Measurements from ENCODE around the gene WNT4.
A peak's percentile ranks its signal among the peaks of the same experiment; 100 is the strongest.
"Not testable (repeated sequence)": the region's sequence is repeated elsewhere in the genome, so short reads cannot be mapped to it uniquely, and the experiment has no call there.

The WNT4 gene

DNA sequence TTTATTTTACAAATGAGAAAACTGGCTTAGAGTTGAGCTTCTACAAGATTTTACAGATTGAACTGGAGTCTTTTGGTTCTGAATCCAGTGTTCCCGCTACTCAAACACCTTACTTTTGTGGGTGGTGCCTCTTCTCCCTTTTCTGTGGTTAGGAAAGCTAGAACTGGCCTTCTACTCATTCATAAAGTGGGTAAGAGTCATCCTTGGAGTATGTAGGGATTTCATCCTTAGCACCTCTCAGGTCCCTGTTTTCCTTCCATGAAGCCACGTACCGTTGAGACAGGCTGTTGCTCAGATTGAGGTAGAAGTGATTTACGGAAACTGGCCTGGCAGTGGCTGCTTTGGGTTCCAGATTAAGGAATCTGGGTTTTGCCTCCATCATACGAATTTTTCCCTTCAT is 35.8 kb downstream of the WNT4 start:
- DNase-seq, result no peak

DNA sequence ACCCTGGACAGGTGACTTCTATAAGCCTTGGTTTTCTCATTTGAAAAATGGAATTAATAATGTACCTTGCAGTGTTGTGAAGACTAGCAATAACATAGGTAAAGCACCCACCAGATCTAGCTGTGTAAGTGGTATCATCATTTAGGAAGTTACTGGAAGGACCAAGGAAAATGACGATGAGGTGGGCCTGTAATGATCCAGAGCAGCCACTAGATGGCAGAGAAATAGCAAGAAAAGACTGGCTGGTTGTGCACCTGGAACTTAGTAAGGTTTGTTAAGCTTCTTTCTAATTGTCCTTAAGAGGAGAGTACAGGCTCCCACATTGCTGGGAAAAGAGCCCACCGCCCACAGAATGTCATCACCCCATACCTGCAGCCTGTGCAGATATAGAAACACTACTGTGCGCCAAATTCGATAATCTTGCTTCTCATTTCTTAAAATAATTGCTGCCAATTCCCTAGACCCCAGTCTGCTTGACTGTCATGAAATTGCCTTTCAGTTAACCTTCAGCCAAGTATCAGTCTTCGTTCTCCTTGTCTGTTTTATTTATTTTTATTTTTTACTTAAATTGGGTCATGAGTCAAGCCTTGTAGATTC is 37.2 kb downstream of the WNT4 start:
- peak; percentile 10 for DNase-seq

GRCh38 chr1:22104865-22105437 is 37.9 kb downstream of the WNT4 start:
- no peak for DNase-seq

- DNase-seq, result no peak
Observed at GRCh38 chr1:22104094-22104493, 38.8 kb downstream of the WNT4 start.

DNA sequence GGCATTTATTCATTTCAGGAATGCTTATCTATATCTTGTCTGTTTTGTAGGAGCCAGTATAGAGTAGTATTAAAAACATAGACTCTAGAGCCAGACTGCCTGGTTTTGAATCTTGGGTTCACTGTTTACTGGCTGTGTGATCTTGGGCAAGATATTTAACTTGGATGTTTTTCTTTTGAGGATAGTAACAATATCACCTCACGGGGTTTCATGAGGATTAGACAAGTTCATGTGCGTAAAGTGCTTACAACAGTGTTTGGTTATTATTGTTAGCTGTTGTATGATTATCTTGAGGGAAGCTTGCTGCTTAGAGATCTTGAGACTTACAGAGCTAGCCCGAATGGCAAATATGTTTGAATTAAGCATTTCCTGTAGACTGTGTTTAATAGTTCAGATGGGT is 40.2 kb downstream of the WNT4 start:
- no peak for DNase-seq

DNA sequence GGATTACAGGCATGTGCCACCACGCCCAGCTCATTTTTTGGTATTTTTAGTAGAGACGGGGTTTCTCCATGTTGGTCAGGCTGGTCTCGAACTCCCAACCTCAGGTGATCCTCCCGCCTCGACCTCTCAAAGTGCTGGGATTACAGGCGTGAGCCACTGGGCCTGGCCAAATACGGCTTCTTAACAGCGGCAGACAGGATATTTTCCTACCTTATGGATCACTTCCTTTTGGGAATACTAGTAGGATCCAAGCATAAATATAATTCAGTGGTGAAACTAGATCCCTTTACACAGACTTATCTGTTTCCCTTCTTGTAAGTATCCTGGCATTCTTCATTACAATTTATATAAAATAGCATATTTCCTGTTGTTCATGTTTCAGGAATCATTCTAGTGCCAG is 40.9 kb downstream of the WNT4 start:
- no peak for DNase-seq

DNA sequence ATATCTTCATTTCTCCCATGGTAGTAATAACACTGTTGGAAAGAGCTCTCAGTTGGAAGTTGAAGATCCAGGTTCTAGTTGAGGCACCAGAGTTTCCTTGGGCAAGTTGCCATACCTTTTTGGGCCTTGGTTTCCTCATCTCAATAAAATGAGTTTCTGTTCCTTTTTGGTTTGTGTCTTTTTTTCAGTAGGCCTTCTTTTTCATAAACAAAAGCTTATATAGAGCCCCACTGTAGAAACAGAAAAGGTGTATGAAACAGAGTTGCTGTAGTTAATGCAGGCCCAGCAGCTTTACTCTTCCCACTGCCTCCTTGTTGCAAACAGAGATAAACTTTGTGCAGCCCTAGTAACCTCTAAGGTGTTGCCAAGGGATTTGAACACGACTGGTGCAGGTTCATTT is 41.7 kb downstream of the WNT4 start:
- no peak for DNase-seq

- DNase-seq, result no peak
Observed at GRCh38 chr1:22100168-22100567, 42.7 kb downstream of the WNT4 start.

DNA sequence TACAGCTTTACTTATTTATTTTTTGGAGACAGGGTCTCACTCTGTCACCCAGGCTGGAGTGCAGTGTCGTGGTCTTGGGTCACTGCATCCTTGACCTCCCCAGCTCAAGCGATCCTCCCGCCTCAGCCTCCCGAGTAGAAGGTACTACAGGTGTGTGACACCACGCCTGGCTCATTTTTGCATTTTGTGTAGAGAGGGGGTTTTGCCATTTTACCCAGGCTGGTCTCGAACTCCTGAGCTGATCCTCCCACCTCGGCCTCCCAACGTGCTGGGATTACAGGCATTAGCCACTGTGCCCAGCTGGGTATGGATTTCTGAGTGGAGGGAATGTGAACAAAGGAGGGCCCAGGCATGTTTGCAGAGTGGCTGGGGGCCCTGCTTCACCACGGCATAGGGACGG is 44.1 kb downstream of the WNT4 start:
- DNase-seq, result no peak

GRCh38 chr1:22096463-22096862 is 46.4 kb downstream of the WNT4 start:
- no peak for DNase-seq

GRCh38 chr1:22096036-22096435 is 46.9 kb downstream of the WNT4 start:
- DNase-seq, result no peak

DNA sequence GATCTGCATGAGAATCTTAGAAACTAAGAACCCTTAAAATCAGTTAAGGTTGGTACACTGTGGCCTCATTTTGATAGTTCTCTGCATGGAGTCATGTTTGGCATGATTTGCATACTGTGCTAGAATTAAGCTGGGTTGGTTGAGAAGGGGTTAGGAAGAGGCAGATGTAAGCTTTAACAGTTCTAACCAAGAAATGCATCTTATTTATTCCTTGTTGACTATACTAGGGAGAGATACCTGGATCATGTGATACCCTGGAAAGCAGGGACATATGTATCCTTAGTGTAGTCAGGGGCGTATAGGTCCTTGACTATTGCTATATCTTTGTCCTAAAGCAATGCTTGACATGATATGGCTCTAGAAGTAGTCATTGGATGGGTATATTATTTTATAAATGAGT is 49.4 kb downstream of the WNT4 start:
- no peak for DNase-seq

- not testable (repeated sequence) for DNase-seq
Observed at GRCh38 chr1:22092026-22092768, 50.7 kb downstream of the WNT4 start.

GRCh38 chr1:22090867-22091266 is 52.0 kb downstream of the WNT4 start:
- DNase-seq, result no peak

GRCh38 chr1:22089787-22090186 is 53.1 kb downstream of the WNT4 start:
- DNase-seq, result no peak

GRCh38 chr1:22089134-22089571 is 53.7 kb downstream of the WNT4 start:
- no peak for DNase-seq

DNA sequence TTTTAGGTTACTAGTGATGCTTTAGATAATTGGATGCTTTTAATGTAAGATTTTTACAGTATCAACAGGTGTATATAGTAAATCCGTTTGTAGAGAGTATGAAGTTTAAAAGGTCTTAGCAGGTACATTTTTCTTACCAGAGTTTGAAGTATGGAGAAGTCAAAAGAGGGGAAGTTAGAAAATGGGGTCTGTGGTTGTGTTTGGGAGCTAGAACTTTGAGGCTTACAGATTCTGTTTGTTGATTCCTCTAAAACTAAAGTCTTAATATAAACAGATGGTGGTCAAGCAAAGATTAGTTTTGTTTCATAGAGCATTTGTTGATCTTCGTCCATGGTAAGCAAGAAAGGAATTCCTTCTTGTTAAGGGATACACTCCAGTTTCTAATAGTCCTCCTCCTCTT is 54.6 kb downstream of the WNT4 start:
- no peak for DNase-seq

DNA sequence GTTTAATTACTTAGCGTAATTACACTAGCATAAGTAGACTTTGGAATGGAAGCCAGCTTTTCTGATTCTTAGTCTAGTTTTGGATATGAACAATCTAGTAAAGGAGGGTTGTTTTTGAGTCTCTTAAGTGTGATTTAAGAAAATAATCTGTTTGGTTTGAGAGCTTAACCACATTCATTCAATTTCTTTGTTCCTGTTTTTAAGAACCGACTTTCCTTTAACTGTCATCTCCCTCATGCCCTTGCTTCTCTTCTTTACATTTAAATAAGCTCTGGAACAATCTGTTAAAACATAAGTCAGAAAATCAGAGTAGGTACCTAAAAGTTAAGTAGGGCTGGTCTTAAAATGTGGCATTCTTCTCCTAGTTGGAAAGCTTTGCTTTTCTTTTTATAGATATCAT is 62.7 kb downstream of the WNT4 start:
- DNase-seq, result no peak

- no peak for DNase-seq
Observed at GRCh38 chr1:22078133-22078532, 64.8 kb downstream of the WNT4 start.

GRCh38 chr1:22077728-22078127 is 65.2 kb downstream of the WNT4 start:
- DNase-seq, result no peak

- DNase-seq, result no peak
Observed at GRCh38 chr1:22076346-22076745, 66.6 kb downstream of the WNT4 start.

GRCh38 chr1:22075718-22076117 is 67.2 kb downstream of the WNT4 start:
- DNase-seq, result no peak

GRCh38 chr1:22074803-22075202 is 68.1 kb downstream of the WNT4 start:
- no peak for DNase-seq

- DNase-seq, result no peak
Observed at GRCh38 chr1:22071511-22071910, 71.4 kb downstream of the WNT4 start.

Measured in DMS 273 treated with DMSO at 0.1 percent for 48 hours (cell line).